DMS114 treated with DMSO at 0.1 percent for 48 hours (cell line): ENCODE measurements around the gene ZNF222.

Source experiments
- DNase-seq: peaks from one replicate; lab custom pipeline; 2025; ENCODE audit not compliant: unreplicated experiment; lab: John Stamatoyannopoulos, UW

ZNF222 gene

DNA sequence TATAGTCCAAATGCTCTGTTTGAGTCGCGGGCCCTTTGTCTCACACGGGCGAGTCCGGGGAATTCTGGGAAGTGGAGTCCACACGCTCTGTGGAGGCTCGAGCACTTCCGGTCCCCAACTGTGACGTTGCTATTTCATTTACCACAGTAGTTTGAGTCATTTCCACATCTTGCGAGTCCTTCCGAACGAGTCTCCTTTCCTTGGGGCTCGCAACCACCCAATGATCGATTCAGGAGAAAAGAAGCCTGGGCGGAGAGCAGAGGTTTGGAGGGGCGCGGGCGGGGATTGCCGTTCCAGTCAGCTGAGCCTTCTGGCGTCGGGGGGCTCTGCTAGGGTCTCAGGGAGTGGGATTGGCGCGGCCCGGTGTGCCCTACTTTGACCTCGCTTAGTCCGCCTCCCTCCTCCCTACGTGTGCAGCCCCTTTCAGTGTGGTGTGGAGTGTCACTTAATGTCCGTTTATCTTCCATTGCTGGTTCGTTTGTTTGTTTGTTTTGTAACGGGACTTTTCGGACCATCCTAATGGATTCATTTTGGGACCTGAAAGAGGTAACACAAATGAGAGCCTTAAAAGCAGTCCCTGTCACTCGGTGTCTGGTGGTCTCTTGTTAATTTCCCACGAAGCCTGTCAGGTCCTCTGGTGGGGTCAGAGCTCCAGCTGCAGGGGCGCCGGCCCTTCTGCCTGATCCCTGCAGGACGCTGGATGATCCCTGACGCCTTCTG lies at the start of gene ZNF222:
ZNF222 (plus strand) TSS at position 163 of the 720 bp plus-strand sequence; CDS start at position 221, 58 bp downstream.
- DNase-seq: peak; percentile 76

- no peak for DNase-seq
Measured at GRCh38 chr19:43976732-43977131, 48.4 kb upstream of the ZNF222 start.

DNA sequence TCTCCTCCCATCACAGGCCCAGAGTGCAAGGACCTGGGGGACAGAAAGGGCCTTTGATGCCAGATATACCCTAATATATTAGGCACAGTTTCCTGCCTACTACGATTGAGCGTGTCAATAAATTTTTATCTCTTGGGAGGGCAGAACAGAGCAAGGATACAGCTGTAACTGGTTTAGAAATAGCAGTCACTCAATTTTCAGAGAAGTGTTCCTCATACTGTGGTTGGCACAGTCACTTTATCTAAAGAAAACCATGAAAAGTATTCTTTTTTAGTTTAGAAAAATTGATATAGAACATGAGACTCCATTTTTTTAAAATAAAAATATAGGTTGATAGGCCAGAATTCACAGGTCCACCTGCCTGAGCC lies 41.7 kb upstream of the ZNF222 start:
- DNase-seq: no peak

- peak; percentile 89 for DNase-seq
Measured at GRCh38 chr19:43983912-43984686, 41.1 kb upstream of the ZNF222 start, which contains the start of gene ZNF155. Gene ZNF155 (plus strand): TSS chr19:43984188. CDS start chr19:43988544, 4,356 bp downstream.

GRCh38 chr19:43984687-43985000 lies 40.5 kb upstream of the ZNF222 start:
- DNase-seq: no peak

DNA sequence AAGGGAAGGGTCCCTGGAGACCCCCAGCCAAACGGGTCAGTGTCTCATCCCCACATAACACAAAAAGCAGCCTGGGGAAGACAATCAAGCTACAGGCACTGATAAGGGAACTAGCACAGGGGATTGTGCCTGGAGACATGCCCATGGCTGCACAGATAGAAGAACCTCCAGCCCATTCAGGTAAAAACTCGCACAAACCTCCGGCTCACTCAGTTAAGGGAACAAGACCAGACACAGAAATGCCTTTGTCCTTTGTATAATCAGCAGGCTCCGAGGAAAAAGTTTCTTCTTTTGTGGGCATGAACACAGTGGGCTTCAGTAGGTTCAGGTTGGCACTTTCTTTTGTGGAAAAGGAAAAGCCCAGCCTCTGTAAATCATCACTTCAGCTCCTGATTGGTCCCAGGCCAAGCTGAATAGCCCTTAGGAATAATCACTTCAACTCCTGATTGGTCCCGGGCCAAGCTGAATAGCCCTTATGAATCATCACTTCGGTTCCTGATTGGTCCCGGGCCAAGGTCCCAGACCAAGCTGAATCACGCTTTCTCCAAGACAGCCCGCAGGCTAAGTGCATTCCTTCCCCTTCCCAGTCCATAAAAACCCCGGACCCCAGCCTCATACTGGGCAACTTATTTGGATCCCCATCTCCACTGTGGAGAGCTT lies 27.4 kb upstream of the ZNF222 start:
- no peak for DNase-seq

GRCh38 chr19:44002212-44002565 lies 23.0 kb upstream of the ZNF222 start:
- DNase-seq: no peak

DNA sequence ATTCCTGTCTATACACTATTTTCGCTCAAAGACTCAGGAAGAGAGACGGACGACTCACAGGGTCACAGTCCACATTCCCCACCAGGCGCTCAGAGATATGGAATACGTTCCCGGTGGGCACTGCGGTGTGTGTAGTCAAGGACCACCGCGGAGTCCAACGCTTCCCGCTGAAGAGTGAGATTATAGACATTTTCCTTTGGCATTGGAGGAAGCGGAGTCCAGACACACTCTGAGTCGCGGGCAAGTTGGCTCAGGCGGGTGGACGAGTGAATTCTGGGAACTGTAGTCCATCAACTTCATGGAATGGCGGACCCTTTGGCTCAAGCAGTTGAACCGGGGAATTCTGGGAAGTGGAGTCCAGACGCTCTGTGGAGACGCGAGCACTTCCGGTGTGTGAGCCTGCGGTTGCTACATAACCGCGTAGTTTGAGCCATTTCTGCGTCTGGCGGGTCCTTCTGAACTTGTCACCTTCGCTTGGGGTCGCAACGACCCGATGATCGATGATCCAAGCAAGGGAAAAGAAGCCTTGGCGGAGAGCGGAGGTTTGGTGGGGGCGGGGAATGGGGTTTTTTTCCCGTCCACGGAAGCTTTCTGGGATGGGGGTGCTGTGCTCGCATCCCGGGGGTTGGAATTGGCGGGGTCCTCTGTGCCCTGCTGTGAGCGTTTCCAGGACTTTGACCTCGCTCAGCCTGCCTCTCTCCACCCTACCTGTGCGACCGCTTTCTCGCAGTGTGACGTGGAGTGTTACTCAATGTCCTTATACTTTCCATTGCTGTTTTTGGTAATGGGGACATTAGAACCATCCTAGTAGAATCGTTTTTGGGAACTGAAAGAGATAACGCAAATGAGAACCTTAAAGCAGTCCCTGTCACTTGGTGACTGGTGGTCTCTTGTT lies 22.4 kb upstream of the ZNF222 start, which contains the start of gene ZNF230:
ZNF230 (plus strand) TSS at position 392 of the 895 bp plus-strand sequence. CDS start 4,122 bp downstream, outside the sequence.
- peak; percentile 89 for DNase-seq

- DNase-seq: peak; percentile 5
Measured at GRCh38 chr19:44003461-44004009, 21.6 kb upstream of the ZNF222 start.

DNA sequence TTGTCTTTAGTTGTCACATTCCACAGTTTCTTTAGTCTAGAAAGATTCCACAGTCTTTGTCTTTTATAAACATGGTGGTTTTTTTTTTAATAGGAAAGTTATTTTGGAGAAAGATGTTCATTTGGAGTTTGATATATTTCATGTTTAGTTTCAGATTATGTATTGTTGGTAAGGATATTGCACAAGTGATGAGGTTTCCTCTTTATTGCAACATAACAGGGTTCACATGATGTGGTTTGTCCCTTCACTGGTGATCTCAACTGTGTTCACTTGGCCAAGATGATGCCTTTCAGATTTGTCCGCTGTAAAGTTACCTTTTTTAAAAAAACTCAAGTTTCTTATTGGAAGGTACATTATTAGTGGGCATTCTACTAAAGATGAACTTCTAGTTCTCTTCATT lies 19.2 kb upstream of the ZNF222 start:
- DNase-seq: no peak

DNA sequence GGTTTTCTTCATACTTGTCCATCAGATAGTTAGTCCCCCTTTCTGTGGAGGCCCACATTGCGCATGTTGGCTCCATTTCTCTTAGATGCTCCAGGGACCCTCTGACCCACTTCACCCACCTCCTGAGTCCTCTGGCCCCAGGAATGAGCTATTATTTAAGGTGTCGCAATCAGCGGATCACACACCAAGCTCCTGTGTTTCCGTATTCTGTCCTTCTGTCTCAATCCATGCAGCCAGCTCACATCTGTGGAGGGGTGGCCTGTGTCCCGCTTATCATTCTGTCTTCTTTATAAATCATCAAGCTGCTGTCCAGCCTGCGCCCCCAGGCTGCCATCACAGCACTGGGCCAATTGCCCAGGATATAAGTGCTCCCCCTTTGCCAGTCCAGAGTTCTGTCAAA lies 17.7 kb upstream of the ZNF222 start:
- no peak for DNase-seq

DNA sequence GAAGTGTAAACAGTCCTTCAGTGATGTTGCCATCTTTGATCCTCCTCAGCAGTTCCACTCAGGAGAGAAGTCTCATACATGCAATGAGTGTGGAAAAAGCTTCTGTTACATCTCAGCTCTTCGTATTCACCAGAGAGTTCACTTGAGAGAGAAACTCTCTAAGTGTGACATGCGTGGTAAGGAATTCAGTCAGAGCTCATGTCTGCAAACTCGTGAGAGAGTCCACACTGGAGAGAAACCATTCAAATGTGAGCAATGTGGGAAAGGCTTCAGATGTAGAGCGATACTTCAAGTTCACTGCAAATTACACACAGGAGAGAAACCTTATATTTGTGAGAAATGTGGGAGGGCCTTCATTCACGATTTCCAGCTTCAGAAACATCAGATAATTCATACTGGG lies 14.7 kb upstream of the ZNF222 start:
- DNase-seq: no peak

DNA sequence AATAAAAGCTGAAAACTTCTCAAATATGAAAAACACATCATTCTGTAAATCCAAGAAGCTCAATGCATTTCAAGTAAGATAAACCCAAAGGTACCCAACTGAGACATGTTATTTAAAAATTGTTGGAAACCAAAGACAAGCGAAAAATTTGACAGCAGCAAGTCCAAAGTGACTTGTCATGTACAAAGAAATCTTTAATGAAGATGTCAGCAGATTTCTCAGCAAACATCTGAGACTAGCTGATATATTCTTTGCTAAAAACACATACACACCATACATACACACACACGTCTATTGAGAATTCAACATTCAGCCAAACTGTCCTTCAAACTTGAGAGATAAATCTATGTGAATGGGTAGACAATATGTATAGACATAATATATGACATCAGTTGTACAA lies 5.7 kb upstream of the ZNF222 start:
- DNase-seq: no peak

GRCh38 chr19:44021221-44021620 lies 4.0 kb upstream of the ZNF222 start:
- DNase-seq: no peak

- no peak for DNase-seq
Measured at GRCh38 chr19:44024900-44025216, 321 bp upstream of the ZNF222 start.

DNA sequence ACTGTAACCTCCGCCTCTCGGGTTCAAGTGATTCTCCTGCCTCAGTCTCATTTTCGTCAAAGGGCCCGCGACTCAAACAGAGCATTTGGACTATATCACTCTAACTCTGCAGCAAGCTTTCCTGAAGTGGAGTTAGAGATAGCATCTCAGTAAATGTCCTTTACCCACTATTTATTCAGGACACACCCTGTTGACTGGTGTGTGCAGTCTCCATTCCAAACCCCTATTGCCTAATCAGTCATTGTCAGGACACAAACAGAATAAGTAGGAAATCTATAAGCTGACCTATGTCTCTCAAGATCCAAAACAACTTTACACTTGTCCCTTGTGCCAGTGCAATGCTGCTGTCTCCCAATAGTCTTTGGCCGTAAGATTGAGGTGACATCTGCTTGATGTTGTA lies 1.4 kb downstream of the ZNF222 start:
- no peak for DNase-seq

DNA sequence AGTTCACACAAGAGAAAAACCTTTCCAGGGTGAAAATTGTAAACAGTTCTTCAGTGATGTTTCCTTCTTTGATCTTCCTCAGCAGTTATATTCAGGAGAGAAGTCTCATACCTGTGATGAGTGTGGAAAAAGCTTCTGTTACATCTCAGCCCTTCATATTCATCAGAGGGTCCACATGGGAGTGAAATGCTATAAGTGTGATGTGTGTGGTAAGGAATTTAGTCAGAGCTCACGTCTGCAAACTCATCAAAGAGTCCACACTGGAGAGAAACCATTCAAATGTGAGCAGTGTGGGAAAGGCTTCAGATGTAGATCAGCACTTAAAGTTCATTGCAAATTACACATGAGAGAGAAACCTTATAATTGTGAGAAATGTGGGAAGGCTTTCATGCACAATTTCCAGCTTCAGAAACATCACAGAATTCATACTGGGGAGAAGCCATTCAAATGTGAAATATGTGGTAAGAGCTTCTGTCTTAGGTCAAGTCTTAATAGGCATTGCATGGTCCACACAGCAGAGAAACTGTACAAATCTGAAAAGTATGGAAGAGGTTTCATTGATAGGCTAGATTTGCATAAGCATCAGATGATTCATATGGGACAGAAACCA lies 6.9 kb downstream of the ZNF222 start:
- no peak for DNase-seq

GRCh38 chr19:44042147-44042546 lies 17.0 kb downstream of the ZNF222 start:
- DNase-seq: no peak

DNA sequence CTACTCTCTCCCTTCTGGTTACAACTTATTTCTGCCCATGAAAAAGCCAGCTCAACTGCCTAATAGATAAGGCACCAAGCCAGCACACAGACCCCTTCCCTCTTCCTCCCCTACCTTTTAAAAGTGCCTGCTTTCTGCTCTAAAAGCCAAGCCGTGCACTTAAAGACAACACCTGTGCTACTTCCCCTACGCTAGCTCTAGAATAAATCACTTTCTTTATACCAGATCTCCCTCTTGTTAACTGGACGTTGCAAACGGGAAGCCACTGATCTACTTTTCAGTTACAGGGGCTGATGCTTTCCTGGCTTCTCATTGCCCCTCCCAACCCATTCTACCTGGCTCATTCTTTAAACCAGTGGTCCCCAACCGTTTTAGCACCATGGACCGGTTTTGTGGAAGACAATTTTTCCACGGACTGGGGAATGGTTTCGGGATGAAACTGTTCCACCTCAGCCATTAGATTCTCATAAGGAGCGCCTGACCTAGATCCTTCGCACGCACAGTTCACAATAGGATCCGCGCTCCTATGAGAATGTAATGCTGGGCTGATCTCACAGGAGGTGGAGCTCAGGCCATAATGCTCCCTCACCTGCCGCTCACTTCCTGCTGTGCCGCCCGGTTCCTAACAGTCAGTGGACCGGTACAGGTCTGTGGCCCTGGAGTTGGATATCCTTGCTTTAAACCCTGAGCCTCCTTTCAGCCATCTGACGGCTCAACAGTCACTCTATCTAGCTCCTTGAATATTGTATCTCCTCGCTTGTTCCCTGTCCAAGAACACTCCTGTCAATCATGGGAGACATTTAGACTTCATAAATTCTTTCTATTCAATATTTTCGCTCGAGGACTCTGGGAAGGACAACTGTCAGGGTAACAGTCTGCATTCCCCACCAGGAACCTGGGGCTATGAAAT lies 25.8 kb downstream of the ZNF222 start:
- no peak for DNase-seq
